Astrocyte (in vitro differentiated cells and primary cell): ENCODE results near the gene PARP2.

Experiments
- CTCF ChIP-seq: IDR thresholded peaks from 2 replicates; pipeline ENCODE4 v1.5.1; 2011; ENCODE audit warnings: low read depth, mild to moderate bottlenecking, inconsistent platforms, low read length, moderate library complexity; ENCODE audit not compliant: insufficient read depth
- EZH2 ChIP-seq: IDR thresholded peaks from 2 replicates; pipeline ENCODE4 v1.6.1; 2012; ENCODE audit warnings: mild to moderate bottlenecking, low read length, inconsistent platforms; ENCODE audit not compliant: insufficient read depth

- TF ChIP-seq CTCF (no peak), EZH2 (no peak)
Observed at GRCh38 chr14:20379743-20380142, 36.3 kb downstream of the PARP2 start.
